ENCODE measurements around the gene SMYD3.

Gene SMYD3

DNA sequence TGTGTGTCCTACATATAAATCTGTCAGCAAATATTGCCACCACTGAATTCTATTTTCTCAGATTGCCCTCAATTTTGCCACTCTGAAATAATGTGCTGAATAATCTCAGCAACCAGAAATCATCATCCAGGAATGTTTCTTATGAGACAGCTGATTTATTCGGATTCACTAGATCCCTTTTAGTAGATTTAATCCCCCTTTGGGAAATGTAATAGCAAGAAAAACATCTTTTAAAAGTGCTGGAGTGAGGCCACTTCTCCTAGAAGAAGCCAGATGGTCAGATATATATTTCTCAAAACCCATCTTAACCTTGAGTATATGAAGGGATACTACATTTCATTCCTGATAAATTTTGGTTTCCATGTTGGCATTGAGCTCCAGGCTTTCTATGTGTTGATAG lies 327.7 kb downstream of the SMYD3 start:
- no peak overlapping the region for H3K27ac Mint-ChIP-seq
- peaks cover 19% of the 10 kb centered on the region for H3K4me1 Mint-ChIP-seq
- TF ChIP-seq, protein P1, sequence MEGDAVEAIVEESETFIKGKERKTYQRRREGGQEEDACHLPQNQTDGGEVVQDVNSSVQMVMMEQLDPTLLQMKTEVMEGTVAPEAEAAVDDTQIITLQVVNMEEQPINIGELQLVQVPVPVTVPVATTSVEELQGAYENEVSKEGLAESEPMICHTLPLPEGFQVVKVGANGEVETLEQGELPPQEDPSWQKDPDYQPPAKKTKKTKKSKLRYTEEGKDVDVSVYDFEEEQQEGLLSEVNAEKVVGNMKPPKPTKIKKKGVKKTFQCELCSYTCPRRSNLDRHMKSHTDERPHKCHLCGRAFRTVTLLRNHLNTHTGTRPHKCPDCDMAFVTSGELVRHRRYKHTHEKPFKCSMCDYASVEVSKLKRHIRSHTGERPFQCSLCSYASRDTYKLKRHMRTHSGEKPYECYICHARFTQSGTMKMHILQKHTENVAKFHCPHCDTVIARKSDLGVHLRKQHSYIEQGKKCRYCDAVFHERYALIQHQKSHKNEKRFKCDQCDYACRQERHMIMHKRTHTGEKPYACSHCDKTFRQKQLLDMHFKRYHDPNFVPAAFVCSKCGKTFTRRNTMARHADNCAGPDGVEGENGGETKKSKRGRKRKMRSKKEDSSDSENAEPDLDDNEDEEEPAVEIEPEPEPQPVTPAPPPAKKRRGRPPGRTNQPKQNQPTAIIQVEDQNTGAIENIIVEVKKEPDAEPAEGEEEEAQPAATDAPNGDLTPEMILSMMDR (IDR thresholded peaks at IDR 0.05) = no peak

DNA sequence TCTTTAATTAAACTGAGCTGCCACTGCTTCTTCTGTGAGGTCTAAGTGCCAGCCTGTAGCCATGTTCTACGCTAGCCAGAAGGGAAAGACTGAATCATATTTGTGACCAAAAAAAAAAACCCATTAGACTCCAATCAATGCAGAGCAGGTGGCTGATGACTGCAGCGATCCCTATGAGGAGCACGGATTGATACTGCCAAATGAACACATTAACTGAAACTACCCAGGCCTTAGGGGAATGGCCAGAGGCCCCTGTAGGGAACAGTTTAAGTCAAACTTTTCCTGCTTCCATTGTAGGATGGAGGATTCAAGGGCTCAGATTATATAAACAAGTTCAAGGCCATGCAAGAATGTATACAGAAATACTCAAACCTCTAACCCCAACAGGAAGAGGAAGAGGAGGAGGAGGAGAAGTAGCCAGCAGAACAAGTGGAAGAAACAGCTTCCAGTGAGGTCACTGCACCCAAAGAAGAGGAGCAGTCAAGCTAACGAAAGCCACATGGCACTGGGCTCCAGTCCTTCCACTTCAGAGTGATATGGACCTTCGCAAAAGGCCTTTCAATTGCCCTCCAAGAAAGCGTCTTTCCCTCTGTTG lies 328.3 kb downstream of the SMYD3 start:
- Mint-ChIP-seq H3K4me3 (no peak overlapping the region), H3K36me3 (ENCODE audit: low read depth) (peaks cover 5% of the 10 kb centered on the region), H3K27me3 (ENCODE audit: low read depth, poor library complexity) (no peaks in the 10 kb centered on the region), H3K27ac (no peak overlapping the region), H3K4me1 (peaks cover 18% of the 10 kb centered on the region), H3K9me3 (no peaks in the 10 kb centered on the region)
- DNase-seq = no peak
- TF ChIP-seq, protein P1 (IDR thresholded peaks at IDR 0.05) = no peak

More for the DNA sequence above, 327.7 kb downstream of the SMYD3 start:
- no peaks in the 10 kb centered on the region for H3K27me3 Mint-ChIP-seq (ENCODE audit: low read depth, poor library complexity)
- no peak for DNase-seq
- peaks cover 5% of the 10 kb centered on the region for H3K36me3 Mint-ChIP-seq (ENCODE audit: low read depth)
- H3K4me3 Mint-ChIP-seq = no peak overlapping the region
- no peaks in the 10 kb centered on the region for H3K9me3 Mint-ChIP-seq

DNA sequence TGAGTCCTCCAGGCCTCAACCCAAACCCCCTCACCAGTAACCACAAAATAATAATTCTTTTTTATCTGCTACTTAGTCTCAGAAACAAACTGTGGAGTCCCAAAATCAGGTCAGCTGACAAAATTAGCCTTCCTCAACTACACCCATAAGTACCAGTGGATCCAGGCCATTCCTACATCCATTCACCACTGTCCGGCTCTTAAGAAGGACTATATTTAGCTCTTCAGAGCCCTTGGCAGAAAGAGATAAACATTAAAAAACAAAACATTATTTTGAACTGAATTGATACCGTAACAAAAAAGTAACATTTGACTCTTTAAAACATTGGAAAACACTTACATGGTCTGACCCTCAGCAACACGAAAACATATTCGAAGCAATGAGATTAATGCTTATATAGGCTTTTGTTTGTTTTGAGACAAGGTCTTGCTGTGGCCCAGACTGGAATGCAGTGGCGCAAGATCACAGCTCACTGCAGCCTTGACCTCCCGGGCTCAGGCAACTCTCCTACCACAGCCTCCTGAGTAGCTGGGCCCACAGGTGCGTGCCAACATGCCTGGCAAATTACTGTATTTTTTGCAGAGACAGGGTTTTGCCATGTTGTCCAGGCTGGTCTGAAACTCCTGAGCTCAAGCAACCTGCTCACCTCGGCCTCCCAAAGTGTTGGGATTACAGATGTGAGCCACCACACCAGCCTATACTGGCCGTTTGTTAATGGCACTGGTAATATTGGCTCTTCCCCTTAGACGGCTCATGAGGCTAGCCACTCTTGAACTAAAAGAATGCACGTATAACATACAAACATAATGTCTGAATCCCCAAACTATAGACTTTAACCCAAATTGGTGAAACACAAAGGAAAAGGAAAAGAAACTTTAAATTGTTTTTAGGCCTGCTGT lies 330.7 kb downstream of the SMYD3 start:
- peaks cover 5% of the 10 kb centered on the region for H3K36me3 Mint-ChIP-seq (ENCODE audit: low read depth)
- peaks cover 6% of the 10 kb centered on the region for H3K4me1 Mint-ChIP-seq
- TF ChIP-seq, protein P1 (IDR thresholded peaks at IDR 0.05) = no peak
- DNase-seq = no peak
- no peak overlapping the region for H3K27ac Mint-ChIP-seq
- no peaks in the 10 kb centered on the region for H3K27me3 Mint-ChIP-seq (ENCODE audit: low read depth, poor library complexity)
- H3K9me3 Mint-ChIP-seq = no peaks in the 10 kb centered on the region
- H3K4me3 Mint-ChIP-seq = no peak overlapping the region

DNA sequence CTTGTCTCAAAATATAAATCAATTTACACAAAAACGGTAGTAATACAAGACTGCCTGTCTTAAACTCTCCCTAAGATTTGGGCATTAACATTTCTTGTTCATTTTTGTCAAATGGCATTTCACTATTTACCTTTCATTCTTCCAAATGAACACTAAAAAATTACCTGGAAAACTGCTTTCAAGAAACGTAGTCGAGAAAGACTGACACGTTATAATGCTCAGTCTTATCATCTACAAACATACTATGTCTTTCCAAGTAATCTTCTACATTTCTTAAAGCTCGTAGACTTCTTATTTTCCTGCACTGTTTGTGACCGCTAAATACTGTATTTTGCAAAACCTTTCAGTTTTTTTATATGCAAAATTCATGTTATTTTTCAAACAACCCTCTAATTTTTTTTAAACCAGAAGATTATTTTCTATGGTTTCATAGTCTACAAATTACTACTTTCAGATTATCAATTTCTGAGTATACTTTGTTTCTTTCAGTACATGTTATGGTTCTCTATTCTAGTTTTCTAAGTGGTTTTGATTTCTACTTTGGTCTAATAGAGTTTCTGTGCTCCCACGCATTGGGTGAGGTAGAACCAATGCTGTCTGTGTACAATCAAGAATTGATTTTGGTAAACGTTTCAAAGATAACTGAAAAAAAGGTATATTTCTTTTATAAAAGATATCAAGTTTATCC lies 336.4 kb downstream of the SMYD3 start:
- Mint-ChIP-seq H3K36me3 (ENCODE audit: low read depth) (no peaks in the 10 kb centered on the region), H3K27ac (no peak overlapping the region), H3K27me3 (ENCODE audit: low read depth, poor library complexity) (no peaks in the 10 kb centered on the region), H3K4me3 (no peak overlapping the region), H3K9me3 (no peaks in the 10 kb centered on the region), H3K4me1 (peaks cover 17% of the 10 kb centered on the region)
- DNase-seq = no peak
- TF ChIP-seq, protein P1 (IDR thresholded peaks at IDR 0.05) = no peak

DNA sequence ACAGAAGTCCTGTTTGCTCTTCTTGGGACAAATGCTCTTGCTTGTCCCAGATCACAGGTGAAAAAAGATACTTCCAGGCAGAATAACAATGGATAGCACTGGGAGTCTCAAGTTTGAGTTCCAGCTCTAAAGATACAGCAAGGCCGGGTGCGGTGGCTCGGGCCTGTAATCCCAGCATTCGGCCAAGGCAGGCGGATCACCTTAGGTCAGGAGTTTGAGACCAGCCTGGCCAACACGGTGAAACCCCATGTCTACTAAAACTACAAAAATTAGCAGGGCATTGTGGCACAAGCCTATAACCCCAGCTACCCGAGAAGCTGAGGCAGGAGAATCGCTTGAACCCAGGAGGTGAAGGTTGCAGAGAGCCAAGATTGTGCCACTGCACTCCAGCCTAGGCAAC lies 337.6 kb downstream of the SMYD3 start:
- H3K27me3 Mint-ChIP-seq (ENCODE audit: low read depth, poor library complexity) = no peaks in the 10 kb centered on the region
- H3K4me3 Mint-ChIP-seq = no peak overlapping the region
- H3K9me3 Mint-ChIP-seq = no peaks in the 10 kb centered on the region
- DNase-seq = no peak
- H3K36me3 Mint-ChIP-seq (ENCODE audit: low read depth) = no peaks in the 10 kb centered on the region
- TF ChIP-seq, protein P1 (IDR thresholded peaks at IDR 0.05) = no peak
- peaks cover 29% of the 10 kb centered on the region for H3K4me1 Mint-ChIP-seq
- H3K27ac Mint-ChIP-seq = peak overlapping the region; percentile 39

Data from nephron progenitor cell (in vitro differentiated cells).